VCaP (cell line): ENCODE results near the gene ZFTA.
"Not testable (repeated sequence)": the region's sequence is repeated elsewhere in the genome, so short reads cannot be mapped to it uniquely, and the experiment has no call there.

Source experiments
- H3K27ac ChIP-seq: fragments of 450-650 bp; 2 replicates; pipeline ENCODE4 v1.5.1; 2017
- TF ChIP-seq, protein P1 (sequence below): fragments of 450-650 bp; conservative IDR thresholded peaks from 2 replicates; pipeline ENCODE4 v1.5.1; 2017; ENCODE audit warnings: mild to moderate bottlenecking, moderate library complexity

ZFTA gene

GRCh38 chr11:63775191-63775590, 6.6 kb upstream of the ZFTA start:
- peak overlapping the region; percentile 1; the same call in 1 of the 2 replicates for H3K27ac ChIP-seq
- TF ChIP-seq, protein P1, sequence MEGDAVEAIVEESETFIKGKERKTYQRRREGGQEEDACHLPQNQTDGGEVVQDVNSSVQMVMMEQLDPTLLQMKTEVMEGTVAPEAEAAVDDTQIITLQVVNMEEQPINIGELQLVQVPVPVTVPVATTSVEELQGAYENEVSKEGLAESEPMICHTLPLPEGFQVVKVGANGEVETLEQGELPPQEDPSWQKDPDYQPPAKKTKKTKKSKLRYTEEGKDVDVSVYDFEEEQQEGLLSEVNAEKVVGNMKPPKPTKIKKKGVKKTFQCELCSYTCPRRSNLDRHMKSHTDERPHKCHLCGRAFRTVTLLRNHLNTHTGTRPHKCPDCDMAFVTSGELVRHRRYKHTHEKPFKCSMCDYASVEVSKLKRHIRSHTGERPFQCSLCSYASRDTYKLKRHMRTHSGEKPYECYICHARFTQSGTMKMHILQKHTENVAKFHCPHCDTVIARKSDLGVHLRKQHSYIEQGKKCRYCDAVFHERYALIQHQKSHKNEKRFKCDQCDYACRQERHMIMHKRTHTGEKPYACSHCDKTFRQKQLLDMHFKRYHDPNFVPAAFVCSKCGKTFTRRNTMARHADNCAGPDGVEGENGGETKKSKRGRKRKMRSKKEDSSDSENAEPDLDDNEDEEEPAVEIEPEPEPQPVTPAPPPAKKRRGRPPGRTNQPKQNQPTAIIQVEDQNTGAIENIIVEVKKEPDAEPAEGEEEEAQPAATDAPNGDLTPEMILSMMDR, result no peak

GRCh38 chr11:63771741-63772318, 3.3 kb upstream of the ZFTA start:
- H3K27ac ChIP-seq, result not testable (repeated sequence)

DNA sequence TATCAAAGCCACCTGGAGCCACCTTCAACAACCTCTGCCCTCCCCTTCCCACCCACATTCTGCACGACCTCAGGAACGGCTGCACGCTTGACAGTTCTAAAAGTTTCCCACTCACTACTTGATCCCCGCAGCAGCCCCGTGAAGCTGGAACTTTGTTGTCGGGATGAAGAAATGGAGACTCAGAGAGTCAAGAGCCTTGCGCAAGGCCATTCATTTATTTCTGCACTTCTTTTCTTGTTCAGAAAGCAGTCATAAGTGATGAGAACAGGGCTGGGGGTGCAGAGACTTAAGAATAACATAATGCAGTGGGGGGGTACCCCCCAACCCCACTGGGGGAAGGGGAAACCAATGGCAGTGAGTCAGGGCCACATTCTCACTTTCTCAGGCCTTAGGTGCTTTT, 2.2 kb upstream of the ZFTA start:
- TF ChIP-seq, protein P1, result no peak
- H3K27ac ChIP-seq, result no peak overlapping the region

DNA sequence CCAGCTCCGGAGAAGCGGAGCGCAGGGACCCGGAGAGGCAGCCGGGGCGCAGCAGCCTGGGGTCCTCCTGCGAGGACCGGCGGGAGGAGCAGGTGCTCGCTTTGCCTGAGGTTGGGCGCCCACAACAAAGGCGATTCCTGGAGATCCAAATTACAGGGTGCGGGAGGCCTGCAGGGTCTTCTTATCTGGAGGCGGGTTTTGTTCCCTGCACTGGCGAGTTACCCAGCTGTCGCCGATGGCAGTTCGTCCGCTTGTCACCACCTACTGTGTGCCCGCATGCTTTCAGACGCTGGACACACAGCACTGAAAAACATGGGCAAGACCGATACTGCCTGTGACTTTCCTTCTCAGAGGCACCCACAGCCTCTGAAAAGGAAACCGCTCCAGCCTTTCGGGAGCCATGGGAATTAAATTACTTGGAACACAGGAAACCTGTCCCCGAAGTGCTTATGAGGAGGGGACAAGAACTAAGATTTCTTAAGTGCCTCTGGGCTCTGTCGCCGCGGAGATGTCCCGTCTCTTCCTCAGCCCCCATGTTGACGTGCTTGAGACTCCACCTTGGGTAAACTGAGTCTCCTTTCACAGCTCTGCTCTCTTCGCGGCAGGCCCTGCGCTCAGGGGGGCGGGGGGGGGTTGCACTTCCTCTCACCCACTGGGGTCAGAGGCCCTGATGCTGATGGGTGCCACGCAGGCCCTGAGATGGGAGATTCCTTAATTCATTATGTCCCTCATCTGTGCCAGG, 1.3 kb upstream of the ZFTA start:
- H3K27ac ChIP-seq, result no peak overlapping the region
- TF ChIP-seq, protein P1, result no peak

DNA sequence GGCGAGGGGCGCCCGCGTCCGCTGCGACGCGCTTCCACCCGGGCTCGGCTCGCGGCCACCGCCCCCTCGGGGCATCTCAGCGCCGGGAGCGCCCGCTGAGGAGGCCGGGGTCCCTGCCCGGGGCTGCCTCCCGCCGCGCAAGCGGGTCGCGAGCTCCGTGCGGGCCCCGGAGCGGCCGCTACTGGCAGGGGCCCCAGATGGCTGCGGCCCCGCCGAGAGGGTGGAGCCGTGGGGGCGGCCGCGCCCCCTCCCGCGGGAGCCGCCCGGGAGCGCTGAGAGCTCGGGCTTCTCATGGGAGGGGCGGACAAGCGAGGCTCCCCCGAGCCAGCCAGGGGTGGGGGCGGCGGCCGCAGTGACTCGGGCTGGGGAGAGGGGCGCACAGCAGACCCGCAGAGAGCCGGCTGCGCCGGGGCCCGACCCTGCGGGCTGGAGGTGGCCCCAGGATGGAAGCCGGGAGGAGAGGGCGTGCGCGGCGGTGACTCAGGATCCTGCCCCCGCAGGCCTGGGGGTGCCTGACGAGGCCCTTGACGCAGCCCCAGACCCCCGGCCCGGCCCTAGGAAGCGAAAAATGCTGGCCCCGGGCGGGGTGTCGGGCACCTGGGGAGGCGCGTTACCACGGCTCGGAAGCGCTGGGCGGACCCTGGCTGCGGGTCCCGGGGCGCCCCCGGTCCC, 603 bp upstream of the ZFTA start:
- peak overlapping the region; percentile 83; the same call in 1 of the 2 replicates for H3K27ac ChIP-seq
- TF ChIP-seq, protein P1, result no peak

DNA sequence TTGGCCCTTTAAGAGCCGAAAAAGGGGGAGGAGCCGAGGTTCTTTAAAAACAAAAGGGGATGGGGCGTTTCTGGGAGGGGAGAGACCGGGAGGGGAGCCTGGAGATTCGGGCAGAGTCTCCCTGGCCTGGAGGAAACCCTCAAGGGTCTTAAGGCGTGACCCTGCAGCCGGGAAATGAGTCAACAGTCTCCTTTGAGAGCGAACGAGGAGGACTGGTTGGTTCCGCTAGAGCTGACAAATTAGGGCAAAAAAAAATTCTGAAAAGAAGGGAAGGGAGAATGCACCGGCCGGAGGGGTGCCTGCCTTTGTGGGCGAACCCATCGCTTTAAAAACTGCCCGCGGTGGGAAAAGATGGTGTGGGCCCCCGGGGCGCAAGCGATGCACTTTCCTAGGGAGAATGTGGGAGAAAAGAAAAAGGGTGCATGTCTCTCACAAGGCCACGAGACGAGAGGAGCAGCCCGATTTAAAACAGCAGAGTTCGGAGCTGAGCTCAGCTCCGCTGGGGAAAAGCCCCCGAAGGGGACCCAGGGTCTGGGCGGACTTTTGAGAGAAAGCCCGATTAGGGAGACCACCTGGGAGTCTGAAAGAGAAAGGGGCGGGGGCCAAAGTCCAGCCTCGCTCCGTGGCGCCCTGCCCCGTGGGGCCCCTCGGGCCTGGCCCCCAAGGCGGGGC, 874 bp downstream of the ZFTA start:
- peak overlapping the region; percentile 83 for H3K27ac ChIP-seq
- TF ChIP-seq, protein P1, result no peak

- TF ChIP-seq, protein P1, result no peak
- peak overlapping the region; percentile 83 for H3K27ac ChIP-seq
Measured at GRCh38 chr11:63767267-63767564, 1.4 kb downstream of the ZFTA start.
